Neural cell (in vitro differentiated cells): Measurements from ENCODE around the gene ARHGAP40.
A peak's percentile ranks its signal among the peaks of the same experiment; 100 is the strongest.

Experiments
- CTCF ChIP-seq: fragments of 450-650 bp; IDR thresholded peaks from 2 replicates; pipeline ENCODE4 v1.5.1; 2014; ENCODE audit warnings: antibody characterized with exemption, mild to moderate bottlenecking, moderate library complexity; ENCODE audit not compliant: poor library complexity, severe bottlenecking
- EZH2 ChIP-seq: fragments of 200-600, 300-800 bp; shearing (Covaris generic), sonication (generic); IDR thresholded peaks from 2 replicates; pipeline ENCODE4 v1.6.1; 2014; ENCODE audit warnings: antibody characterized with exemption, low read length, borderline replicate concordance, mild to moderate bottlenecking; ENCODE audit not compliant: insufficient read depth, poor library complexity, severe bottlenecking
- MXI1 ChIP-seq: fragments of 450-650 bp; conservative IDR thresholded peaks from 2 replicates; pipeline ENCODE4 v1.6.1; 2014; ENCODE audit warnings: antibody characterized with exemption, mild to moderate bottlenecking; ENCODE audit not compliant: poor library complexity, severe bottlenecking
- TAF1 ChIP-seq: IDR thresholded peaks from 2 replicates; pipeline ENCODE4 v1.6.1; 2012; ENCODE audit warnings: low read depth

GRCh38 chr20:38589967-38590675, 11.5 kb upstream of the ARHGAP40 start:
- TF ChIP-seq MXI1 (no peak), EZH2 (peak; percentile 56), TAF1 (no peak), CTCF (no peak)
